ENCODE data around the gene LRP10.
"Not testable (repeated sequence)": the region's sequence is repeated elsewhere in the genome, so short reads cannot be mapped to it uniquely, and the experiment has no call there.

Gene LRP10

DNA sequence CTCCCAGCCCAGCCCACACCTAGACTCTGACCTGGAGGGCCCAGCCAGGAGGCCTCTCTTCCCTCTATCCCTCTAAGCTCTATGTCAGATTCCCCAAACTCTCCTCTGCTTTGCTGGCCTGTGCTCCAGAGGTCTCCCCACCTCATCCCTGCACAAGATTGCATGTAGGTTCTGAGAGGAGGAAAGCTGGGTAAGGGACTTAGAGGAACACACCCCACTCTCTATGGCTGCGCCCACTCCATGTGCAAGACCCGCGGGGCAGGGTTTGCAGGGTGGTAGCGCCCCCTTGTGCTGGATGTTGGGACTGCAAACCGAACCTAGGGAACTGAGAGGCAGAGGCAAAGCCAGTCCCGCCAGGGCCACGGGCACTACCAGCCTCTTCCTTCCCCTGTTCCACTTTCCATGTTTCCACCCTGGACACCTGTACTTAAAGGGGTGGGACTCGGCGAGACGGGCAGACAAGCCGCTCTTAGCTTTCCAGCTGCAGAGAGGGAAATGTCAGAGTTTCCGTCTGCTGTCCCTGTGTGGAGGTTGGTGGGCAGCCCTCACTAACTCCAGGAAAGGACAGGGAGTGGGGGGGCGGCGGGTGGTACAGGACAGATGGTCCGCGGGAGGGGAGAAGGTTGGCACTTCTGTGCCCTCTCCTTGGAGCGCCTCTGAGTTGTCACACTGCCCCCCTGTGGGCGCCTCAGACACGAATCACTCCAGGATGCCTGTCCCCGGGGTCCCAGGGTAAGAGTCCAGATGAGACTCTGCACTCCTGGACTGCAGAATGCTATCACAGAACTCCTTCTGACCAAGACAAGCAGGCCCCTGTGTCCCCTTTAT is 18.4 kb upstream of the LRP10 start:
- peak; percentile 82 to 91 for DNase-seq
- Histone ChIP-seq H2BK12ac (ENCODE audit: low read length) (peak overlapping the region; percentile 87), H2BK120ac (ENCODE audit: insufficient read depth, low read length, poor library complexity) (peak overlapping the region; percentile 84), H3K79me1 (ENCODE audit: low read length) (peaks cover 11% of the 10 kb centered on the region), H3K4me1 (ENCODE audit: control insufficient read depth in 1 of 2, insufficient read depth in 2 of 2, low read length in 2 of 2) (peaks cover 16 to 26% of the 10 kb centered on the region in 2 experiments), H3K14ac (ENCODE audit: low read length) (peak overlapping the region; percentile 82), H4K8ac (ENCODE audit: low read depth, low read length) (peak overlapping the region; percentile 87), H3K9ac (ENCODE audit: low read length) (peak overlapping the region; percentile 78), H3K4ac (ENCODE audit: low read depth, low read length) (peak overlapping the region; percentile 13), H3K4me3 (ENCODE audit: low read depth, low read length) (peak overlapping the region; percentile 33), H3K18ac (ENCODE audit: low read length) (peak overlapping the region; percentile 63), H3K23ac (ENCODE audit: low read length) (no peak overlapping the region), H3K27ac (ENCODE audit: low read depth, low read length) (no peak overlapping the region), H2AK5ac (ENCODE audit: low read length) (peak overlapping the region; percentile 45), H3K36me3 (ENCODE audit: control insufficient read depth in 1 of 2, insufficient read depth in 2 of 2, low read length in 2 of 2) (peaks cover 0 to 3% of the 10 kb centered on the region in 2 experiments), H3K9me3 (ENCODE audit: insufficient read depth, low read depth, low read length) (no peaks in the 10 kb centered on the region), H3K27me3 (ENCODE audit: insufficient read depth, low read length) (no peaks in the 10 kb centered on the region), H2BK5ac (ENCODE audit: low read depth, low read length, poor library complexity) (peak overlapping the region; percentile 33), H3K79me2 (ENCODE audit: control insufficient read depth, insufficient read depth, low read length, poor library complexity) (peaks cover 2% of the 10 kb centered on the region), H4K12ac (ENCODE audit: low read depth, low read length) (peak overlapping the region; percentile 79), H4K91ac (ENCODE audit: low read depth, low read length) (peak overlapping the region; percentile 94), H3K4me2 (ENCODE audit: low read length) (peak overlapping the region; percentile 83), H2AFZ (ENCODE audit: insufficient read depth, low read length, poor library complexity) (peak overlapping the region; percentile 91)
- WGBS (ENCODE audit: extremely low coverage, insufficient coverage, insufficient read length): no CpG with 5 or more reads among the region's 20 CpGs

GRCh38 chr14:22854296-22854695 is 17.2 kb upstream of the LRP10 start:
- H4K12ac ChIP-seq (ENCODE audit: low read depth, low read length); H2BK120ac ChIP-seq (ENCODE audit: insufficient read depth, low read length, poor library complexity); H2BK12ac ChIP-seq (ENCODE audit: low read length); H2AFZ ChIP-seq (ENCODE audit: insufficient read depth, low read length, poor library complexity); H3K4ac ChIP-seq (ENCODE audit: low read depth, low read length); H3K79me1 ChIP-seq (ENCODE audit: low read length); H2BK5ac ChIP-seq (ENCODE audit: low read depth, low read length, poor library complexity); DNase-seq; H3K18ac ChIP-seq (ENCODE audit: low read length); H4K8ac ChIP-seq (ENCODE audit: low read depth, low read length); H2AK5ac ChIP-seq (ENCODE audit: low read length); H3K14ac ChIP-seq (ENCODE audit: low read length); H3K23ac ChIP-seq (ENCODE audit: low read length); H3K9ac ChIP-seq (ENCODE audit: low read length); H3K27ac ChIP-seq (ENCODE audit: low read depth, low read length); H3K36me3 ChIP-seq (ENCODE audit: control insufficient read depth in 1 of 2, insufficient read depth in 2 of 2, low read length in 2 of 2); H3K27me3 ChIP-seq (ENCODE audit: insufficient read depth, low read length); H3K79me2 ChIP-seq (ENCODE audit: control insufficient read depth, insufficient read depth, low read length, poor library complexity); H3K4me3 ChIP-seq (ENCODE audit: low read depth, low read length); H3K9me3 ChIP-seq (ENCODE audit: insufficient read depth, low read depth, low read length); H3K4me2 ChIP-seq (ENCODE audit: low read length); H4K91ac ChIP-seq (ENCODE audit: low read depth, low read length): not testable (repeated sequence)
- no CpG with 5 or more reads among the region's 11 CpGs for whole genome bisulfite sequencing (ENCODE audit: extremely low coverage, insufficient coverage, insufficient read length)
- H3K4me1 ChIP-seq (ENCODE audit: control insufficient read depth in 1 of 2, insufficient read depth in 2 of 2, low read length in 2 of 2): peaks cover 12 to 19% of the 10 kb centered on the region in 2 experiments

GRCh38 chr14:22854963-22855724 is 16.4 kb upstream of the LRP10 start:
- no CpG with 5 or more reads among the region's 8 CpGs for WGBS (ENCODE audit: extremely low coverage, insufficient coverage, insufficient read length)
- peaks cover 2% of the 10 kb centered on the region for H3K79me2 ChIP-seq (ENCODE audit: control insufficient read depth, insufficient read depth, low read length, poor library complexity)

GRCh38 chr14:22856428-22856827 is 15.1 kb upstream of the LRP10 start:
- DNase-seq: no peak
- no peaks in the 10 kb centered on the region for H3K9me3 ChIP-seq (ENCODE audit: insufficient read depth, low read depth, low read length)
- no peak overlapping the region for H3K4me2 ChIP-seq (ENCODE audit: low read length)
- no peak overlapping the region for H3K27ac ChIP-seq (ENCODE audit: low read depth, low read length)
- H3K18ac ChIP-seq (ENCODE audit: low read length): no peak overlapping the region
- no peak overlapping the region for H3K4me3 ChIP-seq (ENCODE audit: low read depth, low read length)
- no peak overlapping the region for H2BK5ac ChIP-seq (ENCODE audit: low read depth, low read length, poor library complexity)
- no peak overlapping the region for H4K8ac ChIP-seq (ENCODE audit: low read depth, low read length)
- peaks cover 2% of the 10 kb centered on the region for H3K79me2 ChIP-seq (ENCODE audit: control insufficient read depth, insufficient read depth, low read length, poor library complexity)
- H3K27me3 ChIP-seq (ENCODE audit: insufficient read depth, low read length): no peaks in the 10 kb centered on the region
- no peak overlapping the region for H2AFZ ChIP-seq (ENCODE audit: insufficient read depth, low read length, poor library complexity)
- no CpG with 5 or more reads among the region's 5 CpGs for WGBS (ENCODE audit: extremely low coverage, insufficient coverage, insufficient read length)
- H2BK120ac ChIP-seq (ENCODE audit: insufficient read depth, low read length, poor library complexity): no peak overlapping the region
- H3K23ac ChIP-seq (ENCODE audit: low read length): no peak overlapping the region
- no peak overlapping the region for H3K14ac ChIP-seq (ENCODE audit: low read length)
- peaks cover 2 to 6% of the 10 kb centered on the region in 2 experiments for H3K4me1 ChIP-seq (ENCODE audit: control insufficient read depth in 1 of 2, insufficient read depth in 2 of 2, low read length in 2 of 2)
- no peak overlapping the region for H3K9ac ChIP-seq (ENCODE audit: low read length)
- no peak overlapping the region for H3K4ac ChIP-seq (ENCODE audit: low read depth, low read length)
- no peak overlapping the region for H2AK5ac ChIP-seq (ENCODE audit: low read length)
- H2BK12ac ChIP-seq (ENCODE audit: low read length): no peak overlapping the region
- peaks cover 6% of the 10 kb centered on the region for H3K79me1 ChIP-seq (ENCODE audit: low read length)
- H3K36me3 ChIP-seq (ENCODE audit: control insufficient read depth in 1 of 2, insufficient read depth in 2 of 2, low read length in 2 of 2): no peaks in the 10 kb centered on the region
- H4K12ac ChIP-seq (ENCODE audit: low read depth, low read length): no peak overlapping the region
- no peak overlapping the region for H4K91ac ChIP-seq (ENCODE audit: low read depth, low read length)

More at GRCh38 chr14:22854963-22855724, 16.4 kb upstream of the LRP10 start:
- Histone ChIP-seq H2BK5ac (ENCODE audit: low read depth, low read length, poor library complexity) (no peak overlapping the region), H3K23ac (ENCODE audit: low read length) (no peak overlapping the region), H3K27me3 (ENCODE audit: insufficient read depth, low read length) (no peaks in the 10 kb centered on the region), H4K91ac (ENCODE audit: low read depth, low read length) (no peak overlapping the region), H3K18ac (ENCODE audit: low read length) (no peak overlapping the region), H3K36me3 (ENCODE audit: control insufficient read depth in 1 of 2, insufficient read depth in 2 of 2, low read length in 2 of 2) (no peaks in the 10 kb centered on the region), H3K79me1 (ENCODE audit: low read length) (peaks cover 6% of the 10 kb centered on the region), H3K27ac (ENCODE audit: low read depth, low read length) (no peak overlapping the region), H4K8ac (ENCODE audit: low read depth, low read length) (no peak overlapping the region), H3K4me2 (ENCODE audit: low read length) (no peak overlapping the region), H2BK12ac (ENCODE audit: low read length) (peak overlapping the region; percentile 36), H3K14ac (ENCODE audit: low read length) (no peak overlapping the region), H3K4me3 (ENCODE audit: low read depth, low read length) (no peak overlapping the region), H2AFZ (ENCODE audit: insufficient read depth, low read length, poor library complexity) (no peak overlapping the region), H4K12ac (ENCODE audit: low read depth, low read length) (no peak overlapping the region), H3K9me3 (ENCODE audit: insufficient read depth, low read depth, low read length) (no peaks in the 10 kb centered on the region), H3K4ac (ENCODE audit: low read depth, low read length) (no peak overlapping the region), H2AK5ac (ENCODE audit: low read length) (no peak overlapping the region), H2BK120ac (ENCODE audit: insufficient read depth, low read length, poor library complexity) (no peak overlapping the region), H3K9ac (ENCODE audit: low read length) (no peak overlapping the region), H3K4me1 (ENCODE audit: control insufficient read depth in 1 of 2, insufficient read depth in 2 of 2, low read length in 2 of 2) (peaks cover 12 to 16% of the 10 kb centered on the region in 2 experiments)
- DNase-seq: no peak
